GM23338 (cell line): Measurements from ENCODE around the gene SDHAF1. TPM values are rescaled to one million over a fixed set of nuclear protein-coding genes. Genes with fewer than 3 reads are reported as not detected.

ENCODE experiments used
- ATAC-seq: fragments of 200-7000 bp; cut with Tn5 transposase; 3 replicates; pipeline ENCODE4 v1.9.1; 2020
- DNase-seq: peaks from one replicate; pipeline ENCODE4 v3.0.0-alpha.2; 2015; ENCODE audit warnings: low spot score
- H2AFZ ChIP-seq: fragments of 200-600 bp; sonication (generic); 2 replicates; pipeline ENCODE4 v1.8.0; 2016; ENCODE audit warnings: antibody characterized with exemption, mild to moderate bottlenecking, moderate library complexity
- H3F3A ChIP-seq: fragments of 200-600 bp; sonication (generic); replicated peaks from 2 replicates; pipeline ENCODE4 v1.8.0; 2017; ENCODE audit warnings: antibody characterized with exemption, mixed run types, low read depth
- H3K27ac ChIP-seq: fragments of 200-600 bp; sonication (generic); 2 replicates; pipeline ENCODE4 v1.6.1; 2016; ENCODE audit warnings: low read depth
- H3K27me3 ChIP-seq: fragments of 200-600 bp; sonication (generic); 2 replicates; pipeline ENCODE4 v1.8.0; 2016; ENCODE audit warnings: mild to moderate bottlenecking, mixed run types, moderate library complexity; ENCODE audit not compliant: insufficient read depth
- H3K36me3 ChIP-seq: fragments of 200-600 bp; sonication (generic); 2 replicates; pipeline ENCODE4 v1.8.0; 2016; ENCODE audit warnings: mild to moderate bottlenecking; ENCODE audit not compliant: insufficient read depth
- H3K4me1 ChIP-seq: fragments of 200-600 bp; sonication (generic); 2 replicates; pipeline ENCODE4 v1.8.0; 2016; ENCODE audit warnings: mild to moderate bottlenecking, moderate library complexity; ENCODE audit not compliant: insufficient read depth
- H3K4me2 ChIP-seq: fragments of 200-600 bp; sonication (generic); 2 replicates; pipeline ENCODE4 v1.7.1; 2017; ENCODE audit warnings: mixed run types
- H3K4me3 ChIP-seq: fragments of 200-600 bp; sonication (generic); 2 replicates; pipeline ENCODE4 v1.6.1; 2016; ENCODE audit warnings: mixed run types
- H3K79me2 ChIP-seq: fragments of 200-600 bp; sonication (generic); replicated peaks from 2 replicates; pipeline ENCODE4 v1.8.0; 2017; ENCODE audit warnings: mild to moderate bottlenecking; ENCODE audit not compliant: insufficient read depth
- H3K9me2 ChIP-seq: fragments of 200-600 bp; sonication (generic); 2 replicates; pipeline ENCODE4 v1.8.0; 2017; ENCODE audit not compliant: insufficient read depth
- H4K20me1 ChIP-seq: fragments of 200-600 bp; sonication (generic); replicated peaks from 2 replicates; pipeline ENCODE4 v1.8.0; 2017; ENCODE audit warnings: mild to moderate bottlenecking; ENCODE audit not compliant: insufficient read depth
- H3K27ac Mint-ChIP-seq: 2 replicates; pipeline ENCODE4 v1.8.0; 2020; ENCODE audit warnings: inconsistent platforms, mild to moderate bottlenecking, moderate library complexity, mixed read lengths
- H3K27me3 Mint-ChIP-seq: 3 replicates; pipeline ENCODE4 v1.8.0; 2022; ENCODE audit warnings: low read depth, mild to moderate bottlenecking, moderate library complexity, mixed read lengths, inconsistent platforms; ENCODE audit not compliant: insufficient read depth, poor library complexity
- H3K36me3 Mint-ChIP-seq: 3 replicates; pipeline ENCODE4 v1.8.0; 2021; ENCODE audit warnings: low read depth, mild to moderate bottlenecking, inconsistent platforms, moderate library complexity, mixed read lengths
- H3K4me1 Mint-ChIP-seq: 3 replicates; pipeline ENCODE4 v1.8.0; 2020; ENCODE audit warnings: mild to moderate bottlenecking, inconsistent platforms, mixed read lengths
- H3K4me3 Mint-ChIP-seq: 3 replicates; pipeline ENCODE4 v1.8.0; 2021; ENCODE audit warnings: moderate library complexity, mild to moderate bottlenecking, inconsistent platforms, mixed read lengths
- H3K9me3 Mint-ChIP-seq: 3 replicates; pipeline ENCODE4 v1.8.0; 2020; ENCODE audit warnings: moderate library complexity, mild to moderate bottlenecking, inconsistent platforms, mixed read lengths
- polyA plus RNA-seq: library from polyadenylated mRNA; unstranded; fragments of >200 nt; fragmentation: Nextera tagmentation; extraction: Ambion mirVana; gene quantifications from 2 replicates; pipeline ENCODE4 v1.2.1, GENCODE V29; 2016
- small RNA-seq: library from RNA; depleted of rRNA; stranded (forward); fragments of <200 nt; gene quantifications from one replicate; pipeline ENCODE3, GENCODE V24; 2014; ENCODE audit warnings: low replicate concordance
- total RNA-seq: library from RNA; depleted of rRNA; stranded (reverse); fragments of >200 nt; shearing (Covaris generic); gene quantifications from 2 replicates; pipeline ENCODE4 v1.2.3, GENCODE V29; 2014; rRNA removed
- TF ChIP-seq, protein P1 (sequence below), 2 experiments: fragments of 200-600 bp in 1 of 2; sonication (generic) in 1 of 2; conservative IDR thresholded peaks; 2 replicates each; pipeline versions ENCODE4 v1.5.1 to v1.6.1; 2016 to 2017; ENCODE audit warnings: antibody characterized with exemption in 2 of 2, low read depth in 2 of 2, mild to moderate bottlenecking in 2 of 2, moderate library complexity in 1 of 2
- TF ChIP-seq, protein P2 (sequence below): IDR thresholded peaks from one replicate; pipeline ENCODE4 v1.6.1; 2018; ENCODE audit warnings: antibody characterized with exemption; ENCODE audit not compliant: unreplicated experiment

Gene SDHAF1
- total and polyA plus RNA-seq, 2 experiments from 2014 or later, result 19.9 to 55.9 TPM

DNA sequence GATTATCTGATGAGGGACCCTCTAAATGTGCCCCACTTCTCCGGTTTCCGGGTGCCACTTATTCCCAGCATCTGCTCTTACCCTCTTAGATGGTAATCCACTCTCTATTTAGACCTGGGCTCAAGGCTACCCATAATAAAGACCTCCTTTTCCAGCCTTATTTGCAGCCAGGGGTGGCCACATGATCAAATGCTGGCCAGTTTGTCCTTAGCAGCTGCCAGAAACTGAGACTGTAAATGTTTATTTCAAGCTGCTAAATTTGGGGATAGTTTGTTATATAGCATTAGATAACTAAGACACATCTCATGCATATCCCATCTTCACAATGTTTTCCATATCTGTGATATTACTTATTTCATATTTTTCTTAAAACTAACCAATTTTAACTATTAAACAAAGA lies 49.0 kb downstream of the SDHAF1 start:
- H3K27ac ChIP-seq, result no peak overlapping the region
- no peaks in the 10 kb centered on the region for H3K79me2 ChIP-seq

More for the DNA sequence above, 49.0 kb downstream of the SDHAF1 start:
- no peak overlapping the region for H3K27ac Mint-ChIP-seq
- peaks cover 5% of the 10 kb centered on the region; the same call in 1 of the 2 replicates for H4K20me1 ChIP-seq
- no peaks in the 10 kb centered on the region for H3K27me3 ChIP-seq
- H3K36me3 Mint-ChIP-seq, result 0 out of 3 replicates have a peak, but pooled peaks cover 3% of the 10 kb centered on the region
- peaks cover 12% of the 10 kb centered on the region for H3K4me1 ChIP-seq
- H3K4me3 ChIP-seq, result no peak overlapping the region
- H3K4me3 Mint-ChIP-seq, result no peak overlapping the region
- DNase-seq, result no peak
- H3K27me3 Mint-ChIP-seq, result peaks cover 5% of the 10 kb centered on the region
- ATAC-seq, result no peak
- no peak overlapping the region for H3K4me2 ChIP-seq
- H3K9me3 Mint-ChIP-seq, result no peaks in the 10 kb centered on the region
- H2AFZ ChIP-seq, result no peak overlapping the region
- no peaks in the 10 kb centered on the region for H3K36me3 ChIP-seq
- H3F3A ChIP-seq, result 0 out of 2 replicates have a peak, but pooled peaks cover 3% of the 10 kb centered on the region
- H3K4me1 Mint-ChIP-seq, result peaks cover 13% of the 10 kb centered on the region; the same call in 2 of the 3 replicates
- 0 out of 2 replicates have a peak, but pooled peaks cover 2% of the 10 kb centered on the region for H3K9me2 ChIP-seq
- TF ChIP-seq, protein P1, sequence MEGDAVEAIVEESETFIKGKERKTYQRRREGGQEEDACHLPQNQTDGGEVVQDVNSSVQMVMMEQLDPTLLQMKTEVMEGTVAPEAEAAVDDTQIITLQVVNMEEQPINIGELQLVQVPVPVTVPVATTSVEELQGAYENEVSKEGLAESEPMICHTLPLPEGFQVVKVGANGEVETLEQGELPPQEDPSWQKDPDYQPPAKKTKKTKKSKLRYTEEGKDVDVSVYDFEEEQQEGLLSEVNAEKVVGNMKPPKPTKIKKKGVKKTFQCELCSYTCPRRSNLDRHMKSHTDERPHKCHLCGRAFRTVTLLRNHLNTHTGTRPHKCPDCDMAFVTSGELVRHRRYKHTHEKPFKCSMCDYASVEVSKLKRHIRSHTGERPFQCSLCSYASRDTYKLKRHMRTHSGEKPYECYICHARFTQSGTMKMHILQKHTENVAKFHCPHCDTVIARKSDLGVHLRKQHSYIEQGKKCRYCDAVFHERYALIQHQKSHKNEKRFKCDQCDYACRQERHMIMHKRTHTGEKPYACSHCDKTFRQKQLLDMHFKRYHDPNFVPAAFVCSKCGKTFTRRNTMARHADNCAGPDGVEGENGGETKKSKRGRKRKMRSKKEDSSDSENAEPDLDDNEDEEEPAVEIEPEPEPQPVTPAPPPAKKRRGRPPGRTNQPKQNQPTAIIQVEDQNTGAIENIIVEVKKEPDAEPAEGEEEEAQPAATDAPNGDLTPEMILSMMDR (conservative IDR thresholded peaks at IDR 0.05; ENCODE audit: low read depth in 2 of 2), result no peak
- TF ChIP-seq, protein P2, sequence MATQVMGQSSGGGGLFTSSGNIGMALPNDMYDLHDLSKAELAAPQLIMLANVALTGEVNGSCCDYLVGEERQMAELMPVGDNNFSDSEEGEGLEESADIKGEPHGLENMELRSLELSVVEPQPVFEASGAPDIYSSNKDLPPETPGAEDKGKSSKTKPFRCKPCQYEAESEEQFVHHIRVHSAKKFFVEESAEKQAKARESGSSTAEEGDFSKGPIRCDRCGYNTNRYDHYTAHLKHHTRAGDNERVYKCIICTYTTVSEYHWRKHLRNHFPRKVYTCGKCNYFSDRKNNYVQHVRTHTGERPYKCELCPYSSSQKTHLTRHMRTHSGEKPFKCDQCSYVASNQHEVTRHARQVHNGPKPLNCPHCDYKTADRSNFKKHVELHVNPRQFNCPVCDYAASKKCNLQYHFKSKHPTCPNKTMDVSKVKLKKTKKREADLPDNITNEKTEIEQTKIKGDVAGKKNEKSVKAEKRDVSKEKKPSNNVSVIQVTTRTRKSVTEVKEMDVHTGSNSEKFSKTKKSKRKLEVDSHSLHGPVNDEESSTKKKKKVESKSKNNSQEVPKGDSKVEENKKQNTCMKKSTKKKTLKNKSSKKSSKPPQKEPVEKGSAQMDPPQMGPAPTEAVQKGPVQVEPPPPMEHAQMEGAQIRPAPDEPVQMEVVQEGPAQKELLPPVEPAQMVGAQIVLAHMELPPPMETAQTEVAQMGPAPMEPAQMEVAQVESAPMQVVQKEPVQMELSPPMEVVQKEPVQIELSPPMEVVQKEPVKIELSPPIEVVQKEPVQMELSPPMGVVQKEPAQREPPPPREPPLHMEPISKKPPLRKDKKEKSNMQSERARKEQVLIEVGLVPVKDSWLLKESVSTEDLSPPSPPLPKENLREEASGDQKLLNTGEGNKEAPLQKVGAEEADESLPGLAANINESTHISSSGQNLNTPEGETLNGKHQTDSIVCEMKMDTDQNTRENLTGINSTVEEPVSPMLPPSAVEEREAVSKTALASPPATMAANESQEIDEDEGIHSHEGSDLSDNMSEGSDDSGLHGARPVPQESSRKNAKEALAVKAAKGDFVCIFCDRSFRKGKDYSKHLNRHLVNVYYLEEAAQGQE, result no peak

Small RNAs within 50 kb of the gene (small RNA-seq; reads per million reads assigned to genes)
- not detected for gene AF038458.1

Other genes starting within 250 kb of the SDHAF1 start
- gene U2AF1L4, start 249.8 kb upstream of the SDHAF1 start, total RNA-seq, result 13.1 and 14.3 TPM in 2 replicates
- 20.0 and 23.7 TPM in 2 replicates for gene U2AF1L4, start 249.8 kb upstream of the SDHAF1 start, polyA plus RNA-seq
- gene PSENEN, start 249.5 kb upstream of the SDHAF1 start, total RNA-seq, result 18.5 and 20.6 TPM in 2 replicates
- 175 and 197 TPM in 2 replicates for gene PSENEN, start 249.5 kb upstream of the SDHAF1 start, polyA plus RNA-seq
- gene LIN37, start 246.6 kb upstream of the SDHAF1 start, total RNA-seq, result 6.8 and 7.1 TPM in 2 replicates
- 4.3 and 8.3 TPM in 2 replicates for gene LIN37, start 246.6 kb upstream of the SDHAF1 start, polyA plus RNA-seq
- 0.27 and 0.87 TPM in 2 replicates for gene HSPB6, start 238.2 kb upstream of the SDHAF1 start, total RNA-seq
- 3.2 and 3.9 TPM in 2 replicates for gene HSPB6, start 238.2 kb upstream of the SDHAF1 start, polyA plus RNA-seq
- gene PROSER3, start 237.0 kb upstream of the SDHAF1 start, total RNA-seq, result 14.7 and 28.0 TPM in 2 replicates
- 21.8 and 24.1 TPM in 2 replicates for gene PROSER3, start 237.0 kb upstream of the SDHAF1 start, polyA plus RNA-seq
- gene ARHGAP33, start 219.6 kb upstream of the SDHAF1 start, total RNA-seq, result 17.7 and 22.1 TPM in 2 replicates
- 10.3 and 11.6 TPM in 2 replicates for gene ARHGAP33, start 219.6 kb upstream of the SDHAF1 start, polyA plus RNA-seq
- gene PRODH2, start 182.3 kb upstream of the SDHAF1 start, total RNA-seq, result not detected in 2 replicates
- gene PRODH2, start 182.3 kb upstream of the SDHAF1 start, polyA plus RNA-seq, result not detected in 2 replicates
- 0.58 and 1.0 TPM in 2 replicates for gene NPHS1, start 142.7 kb upstream of the SDHAF1 start, total RNA-seq
- 0.47 and 1.3 TPM in 2 replicates for gene NPHS1, start 142.7 kb upstream of the SDHAF1 start, polyA plus RNA-seq
- gene KIRREL2, start 138.3 kb upstream of the SDHAF1 start, total RNA-seq, result 9.9 and 13.1 TPM in 2 replicates
- 3.6 and 3.8 TPM in 2 replicates for gene KIRREL2, start 138.3 kb upstream of the SDHAF1 start, polyA plus RNA-seq
- gene APLP1, start 126.6 kb upstream of the SDHAF1 start, total RNA-seq, result 28.2 and 30.2 TPM in 2 replicates
- 36.0 and 39.0 TPM in 2 replicates for gene APLP1, start 126.6 kb upstream of the SDHAF1 start, polyA plus RNA-seq
- gene NFKBID, start 94.6 kb upstream of the SDHAF1 start, total RNA-seq, result 8.7 and 15.7 TPM in 2 replicates
- gene NFKBID, start 94.6 kb upstream of the SDHAF1 start, polyA plus RNA-seq, result 10.5 and 12.1 TPM in 2 replicates
- not detected in 2 replicates for gene HCST, start 92.7 kb upstream of the SDHAF1 start, total RNA-seq
- 2.1 and 6.7 TPM in 2 replicates for gene HCST, start 92.7 kb upstream of the SDHAF1 start, polyA plus RNA-seq
- gene TYROBP, start 86.9 kb upstream of the SDHAF1 start, total RNA-seq, result not detected in 2 replicates
- gene TYROBP, start 86.9 kb upstream of the SDHAF1 start, polyA plus RNA-seq, result 0.99 TPM in 1 of 2 replicates, not detected in the other
- 15.1 and 18.2 TPM in 2 replicates for gene LRFN3, start 58.8 kb upstream of the SDHAF1 start, total RNA-seq
- 5.8 and 6.0 TPM in 2 replicates for gene LRFN3, start 58.8 kb upstream of the SDHAF1 start, polyA plus RNA-seq
- 24.1 and 26.1 TPM in 2 replicates for gene SYNE4, start 13.6 kb downstream of the SDHAF1 start, total RNA-seq
- 47.3 and 49.8 TPM in 2 replicates for gene SYNE4, start 13.6 kb downstream of the SDHAF1 start, polyA plus RNA-seq
- gene ALKBH6, start 19.0 kb downstream of the SDHAF1 start, total RNA-seq, result 28.5 and 33.6 TPM in 2 replicates
- 51.4 and 54.6 TPM in 2 replicates for gene ALKBH6, start 19.0 kb downstream of the SDHAF1 start, polyA plus RNA-seq
- gene CLIP3, start 37.7 kb downstream of the SDHAF1 start, total RNA-seq, result 12.4 and 19.1 TPM in 2 replicates
- 15.1 and 15.2 TPM in 2 replicates for gene CLIP3, start 37.7 kb downstream of the SDHAF1 start, polyA plus RNA-seq
- gene THAP8, start 59.1 kb downstream of the SDHAF1 start, total RNA-seq, result 10.3 and 12.7 TPM in 2 replicates
- 12.2 and 13.7 TPM in 2 replicates for gene THAP8, start 59.1 kb downstream of the SDHAF1 start, polyA plus RNA-seq
- gene WDR62, start 59.7 kb downstream of the SDHAF1 start, total RNA-seq, result 41.0 and 45.4 TPM in 2 replicates
- gene WDR62, start 59.7 kb downstream of the SDHAF1 start, polyA plus RNA-seq, result 13.3 and 14.1 TPM in 2 replicates
- not detected in 2 replicates for gene OVOL3, start 116.0 kb downstream of the SDHAF1 start, total RNA-seq
- gene OVOL3, start 116.0 kb downstream of the SDHAF1 start, polyA plus RNA-seq, result not detected in 2 replicates
- gene POLR2I, start 119.7 kb downstream of the SDHAF1 start, total RNA-seq, result 94.0 and 110 TPM in 2 replicates
- 413 and 427 TPM in 2 replicates for gene POLR2I, start 119.7 kb downstream of the SDHAF1 start, polyA plus RNA-seq
- gene TBCB, start 120.3 kb downstream of the SDHAF1 start, total RNA-seq, result 254 and 275 TPM in 2 replicates
- gene TBCB, start 120.3 kb downstream of the SDHAF1 start, polyA plus RNA-seq, result 277 and 290 TPM in 2 replicates
- gene CAPNS1, start 144.9 kb downstream of the SDHAF1 start, total RNA-seq, result 112 and 123 TPM in 2 replicates
- 227 and 230 TPM in 2 replicates for gene CAPNS1, start 144.9 kb downstream of the SDHAF1 start, polyA plus RNA-seq
- 0.52 TPM in 1 of 2 replicates, not detected in the other for gene COX7A1, start 157.3 kb downstream of the SDHAF1 start, total RNA-seq
- 5.5 and 6.3 TPM in 2 replicates for gene COX7A1, start 157.3 kb downstream of the SDHAF1 start, polyA plus RNA-seq
- 2.4 TPM in 2 replicates for gene ZNF565, start 219.5 kb downstream of the SDHAF1 start, total RNA-seq
- gene ZNF565, start 219.5 kb downstream of the SDHAF1 start, polyA plus RNA-seq, result 1.9 and 3.2 TPM in 2 replicates
- gene ZNF146, start 219.9 kb downstream of the SDHAF1 start, total RNA-seq, result 227 and 249 TPM in 2 replicates
- 111 and 143 TPM in 2 replicates for gene ZNF146, start 219.9 kb downstream of the SDHAF1 start, polyA plus RNA-seq